Fibroblast of lung (primary cell): Measurements from ENCODE around the gene MAGOHB. TPM values are rescaled to one million over a fixed set of nuclear protein-coding genes. Genes with fewer than 3 reads are reported as not detected.
"Not testable (repeated sequence)": the region's sequence is repeated elsewhere in the genome, so short reads cannot be mapped to it uniquely, and the experiment has no call there.

Experiments used
- DNase-seq, 2 donors: peaks; one replicate each; pipeline versions ENCODE4 v3.0.0 to v3.0.0-alpha.2; 2010; ENCODE audit warnings: low read depth in 2 of 2
- H2AFZ ChIP-seq: 2 replicates; pipeline ENCODE4 v1.5.1; 2012; ENCODE audit warnings: low read length, control low read depth, inconsistent platforms
- H3K27ac ChIP-seq: 2 replicates; pipeline ENCODE4 v1.5.1; 2011; ENCODE audit warnings: low read length, control low read depth; ENCODE audit not compliant: insufficient read depth
- H3K27me3 ChIP-seq: 2 replicates; pipeline ENCODE4 v1.5.1; 2011; ENCODE audit warnings: mild to moderate bottlenecking, low read length; ENCODE audit not compliant: control insufficient read depth, insufficient read depth
- H3K36me3 ChIP-seq: 2 replicates; pipeline ENCODE4 v1.5.1; 2011; ENCODE audit warnings: low read length; ENCODE audit not compliant: control insufficient read depth, insufficient read depth
- H3K4me1 ChIP-seq: 2 replicates; pipeline ENCODE4 v1.5.1; 2011; ENCODE audit warnings: low read length; ENCODE audit not compliant: control insufficient read depth, insufficient read depth; ENCODE audit errors: extremely low read depth
- H3K4me2 ChIP-seq: 2 replicates; pipeline ENCODE4 v1.5.1; 2011; ENCODE audit warnings: low read length, control low read depth; ENCODE audit not compliant: insufficient read depth; ENCODE audit errors: extremely low read depth
- H3K4me3 ChIP-seq, 4 experiments: fragments of 200-600 bp in 1 of 4; sonication (generic) in 1 of 4; replicated peaks in 1 of 4; 2 replicates each; pipeline ENCODE4 v1.5.1; 2011 to 2016; ENCODE audit warnings: low read length in 4 of 4, low read depth in 3 of 4, mild to moderate bottlenecking in 3 of 4, control low read depth in 2 of 4, inconsistent platforms in 1 of 4, mixed read lengths in 1 of 4; ENCODE audit not compliant: insufficient read depth in 1 of 4; ENCODE audit errors: control extremely low read depth in 1 of 4
- H3K79me2 ChIP-seq: 2 replicates; pipeline ENCODE4 v1.5.1; 2012; ENCODE audit warnings: mild to moderate bottlenecking, low read length, inconsistent platforms; ENCODE audit not compliant: control insufficient read depth, insufficient read depth
- H3K9ac ChIP-seq: 2 replicates; pipeline ENCODE4 v1.5.1; 2011; ENCODE audit warnings: mild to moderate bottlenecking, low read length, control low read depth; ENCODE audit not compliant: insufficient read depth
- H3K9me3 ChIP-seq: 2 replicates; pipeline ENCODE4 v1.5.1; 2012; ENCODE audit warnings: low read depth, low read length; ENCODE audit not compliant: control insufficient read depth, insufficient read depth
- H4K20me1 ChIP-seq: 2 replicates; pipeline ENCODE4 v1.5.1; 2011; ENCODE audit warnings: low read length; ENCODE audit not compliant: control insufficient read depth, insufficient read depth; ENCODE audit errors: extremely low read depth
- CTCF ChIP-seq, 2 donors: IDR thresholded peaks in 1 of 2; conservative IDR thresholded peaks in 1 of 2; 1 replicate in 1 of 2; 2 replicates in 1 of 2; pipeline ENCODE4 v1.5.1; 2011 to 2012; ENCODE audit warnings: low read length in 2 of 2, control low read depth in 1 of 2, inconsistent platforms in 1 of 2, low read depth in 1 of 2, mild to moderate bottlenecking in 1 of 2
- EZH2 ChIP-seq: IDR thresholded peaks from 2 replicates; pipeline ENCODE4 v1.5.1; 2012; ENCODE audit warnings: low read length, control low read depth, mild to moderate bottlenecking; ENCODE audit errors: missing control alignments
- polyA plus RNA-seq, 2 donors: library from polyadenylated mRNA; depleted of rRNA in 1 of 2; stranded (reverse) in 1 of 2; unstranded in 1 of 2; fragments of >200 nt; gene quantifications; 2 replicates each; pipeline ENCODE4 v1.2.1, GENCODE V29; 2011 to 2012; ENCODE audit warnings: missing spikeins in 1 of 2
- total RNA-seq: library from RNA; depleted of rRNA; stranded (reverse); fragments of >200 nt; gene quantifications from 2 replicates; pipeline ENCODE4 v1.2.1, GENCODE V29; 2014

MAGOHB gene
- total and polyA plus RNA-seq, 2 donors (not counting 1 experiment from before 2014, with no cell fraction given), result 21.1 to 29.8 TPM

GRCh38 chr12:10652192-10652591 lies 38.8 kb upstream of the MAGOHB start:
- no peak overlapping the region for H3K4me3 ChIP-seq
- H2AFZ ChIP-seq, result no peak overlapping the region
- no peak overlapping the region for H3K27ac ChIP-seq
- no peaks in the 10 kb centered on the region for H3K9me3 ChIP-seq
- TF ChIP-seq CTCF (conservative IDR thresholded peaks at IDR 0.05 in 1 of 2, IDR thresholded peaks at IDR 0.05 in 1 of 2; ENCODE audit: low read depth in 1 of 2, low read length in 2 of 2), result no peak
- no peaks in the 10 kb centered on the region for H4K20me1 ChIP-seq
- no peaks in the 10 kb centered on the region for H3K79me2 ChIP-seq
- no peak overlapping the region for H3K4me2 ChIP-seq
- H3K27me3 ChIP-seq, result no peaks in the 10 kb centered on the region
- H3K36me3 ChIP-seq, result no peaks in the 10 kb centered on the region
- peak in 1 of 2 donors; percentile 15 for DNase-seq
- H3K9ac ChIP-seq, result no peak overlapping the region
- H3K4me1 ChIP-seq, result no peaks in the 10 kb centered on the region

- H4K20me1 ChIP-seq, H3K9me3 ChIP-seq, H3K79me2 ChIP-seq, H3K27ac ChIP-seq, H3K4me3 ChIP-seq, H3K36me3 ChIP-seq, H2AFZ ChIP-seq, H3K4me1 ChIP-seq, H3K9ac ChIP-seq, H3K4me2 ChIP-seq, DNase-seq, H3K27me3 ChIP-seq: not testable (repeated sequence)
Observed at GRCh38 chr12:10646576-10646975, 33.2 kb upstream of the MAGOHB start.

- no peak overlapping the region for H3K4me2 ChIP-seq
- no peak overlapping the region for H2AFZ ChIP-seq
- DNase-seq, result no peak
- no peaks in the 10 kb centered on the region for H3K4me1 ChIP-seq
- TF ChIP-seq EZH2, result no peak
- TF ChIP-seq CTCF (conservative IDR thresholded peaks at IDR 0.05 in 1 of 2, IDR thresholded peaks at IDR 0.05 in 1 of 2; ENCODE audit: low read depth in 1 of 2, low read length in 2 of 2), result no peak
- no peaks in the 10 kb centered on the region for H3K9me3 ChIP-seq
- H3K9ac ChIP-seq, result no peak overlapping the region
- H3K27me3 ChIP-seq, result no peaks in the 10 kb centered on the region
- no peaks in the 10 kb centered on the region for H3K36me3 ChIP-seq
- H3K79me2 ChIP-seq, result no peaks in the 10 kb centered on the region
- H3K4me3 ChIP-seq, result no peak overlapping the region
- no peaks in the 10 kb centered on the region for H4K20me1 ChIP-seq
- H3K27ac ChIP-seq, result no peak overlapping the region
Observed at GRCh38 chr12:10645910-10646309, 32.5 kb upstream of the MAGOHB start.
